SIG-M5 treated with dmso at 0.1 percent for 504 hours (cell line): Measurements from ENCODE around the gene WDFY2.

Experiments
- DNase-seq: peaks from one replicate; lab custom pipeline; 2025; ENCODE audit not compliant: unreplicated experiment; lab: John Stamatoyannopoulos, UW

The WDFY2 gene

DNA sequence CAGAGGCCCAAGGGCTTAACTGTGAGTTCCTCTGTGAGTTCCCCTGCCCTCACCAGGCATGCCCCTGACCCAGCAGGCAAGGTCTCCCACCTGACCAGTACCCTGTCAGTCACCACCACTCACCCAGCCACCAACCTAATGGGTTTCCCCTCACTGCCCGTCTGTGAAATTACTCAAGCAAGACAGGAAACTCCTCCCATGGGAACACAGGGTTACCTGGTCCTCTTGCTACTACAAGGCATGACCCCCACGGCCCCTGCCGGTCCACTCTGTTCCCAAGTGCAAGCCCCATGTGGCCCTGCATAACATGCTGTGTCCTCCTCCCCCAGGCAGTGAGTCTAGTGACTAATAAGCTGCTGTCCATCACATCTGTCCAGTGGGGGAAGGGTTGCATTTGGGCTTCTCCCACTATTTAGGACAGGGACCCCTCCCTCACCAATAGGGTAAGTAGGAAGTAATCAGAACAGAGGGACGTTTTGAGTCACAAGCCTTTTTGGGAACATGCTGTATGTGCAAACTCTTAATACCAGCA, 227.7 kb downstream of the WDFY2 start:
- DNase-seq = no peak

GRCh38 chr13:51814071-51814470, 229.8 kb downstream of the WDFY2 start:
- no peak for DNase-seq

- peak; percentile 76 for DNase-seq
Observed at GRCh38 chr13:51814825-51815650, 230.8 kb downstream of the WDFY2 start.

GRCh38 chr13:51815848-51816247, 231.6 kb downstream of the WDFY2 start:
- no peak for DNase-seq

DNA sequence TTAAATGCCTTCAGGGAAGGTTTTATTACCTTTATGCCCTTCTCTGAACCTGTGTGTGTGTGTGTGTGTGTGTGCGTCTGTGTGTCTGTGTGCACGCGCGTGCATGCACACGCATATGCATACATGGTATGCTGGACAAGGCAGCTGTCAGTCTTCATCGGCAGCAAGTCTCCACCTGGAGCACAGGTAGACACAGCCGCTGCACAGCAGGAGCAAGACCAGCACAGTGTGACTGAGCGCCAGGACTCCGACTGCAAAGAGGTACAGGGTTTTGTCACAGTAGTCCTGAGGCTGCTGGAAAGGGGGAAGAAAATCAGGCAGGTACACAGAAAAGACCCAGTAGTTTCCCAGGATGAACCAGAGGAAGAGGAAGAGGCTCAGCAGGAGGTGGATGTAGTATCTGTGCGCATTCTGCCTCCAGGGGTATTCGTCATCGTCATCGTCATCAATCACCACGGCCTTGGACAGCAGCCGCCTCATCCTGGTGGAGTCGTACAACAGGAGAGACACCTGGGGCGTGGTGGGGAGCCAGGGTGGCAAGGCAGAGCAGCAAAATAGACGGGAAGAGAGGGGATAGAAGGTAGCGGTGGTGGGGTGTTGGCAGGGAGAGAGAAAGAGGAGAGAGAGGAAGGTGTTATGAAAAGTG, 232.5 kb downstream of the WDFY2 start:
- DNase-seq = no peak
